T1000 (cell line): ENCODE results near the gene PLEKHA7.
"Not testable (repeated sequence)": the region's sequence is repeated elsewhere in the genome, so short reads cannot be mapped to it uniquely, and the experiment has no call there.

Experiments used
- DNase-seq: peaks from one replicate; lab custom pipeline; 2025; ENCODE audit warnings: mixed read lengths; lab: John Stamatoyannopoulos, UW

Gene PLEKHA7, protein sequence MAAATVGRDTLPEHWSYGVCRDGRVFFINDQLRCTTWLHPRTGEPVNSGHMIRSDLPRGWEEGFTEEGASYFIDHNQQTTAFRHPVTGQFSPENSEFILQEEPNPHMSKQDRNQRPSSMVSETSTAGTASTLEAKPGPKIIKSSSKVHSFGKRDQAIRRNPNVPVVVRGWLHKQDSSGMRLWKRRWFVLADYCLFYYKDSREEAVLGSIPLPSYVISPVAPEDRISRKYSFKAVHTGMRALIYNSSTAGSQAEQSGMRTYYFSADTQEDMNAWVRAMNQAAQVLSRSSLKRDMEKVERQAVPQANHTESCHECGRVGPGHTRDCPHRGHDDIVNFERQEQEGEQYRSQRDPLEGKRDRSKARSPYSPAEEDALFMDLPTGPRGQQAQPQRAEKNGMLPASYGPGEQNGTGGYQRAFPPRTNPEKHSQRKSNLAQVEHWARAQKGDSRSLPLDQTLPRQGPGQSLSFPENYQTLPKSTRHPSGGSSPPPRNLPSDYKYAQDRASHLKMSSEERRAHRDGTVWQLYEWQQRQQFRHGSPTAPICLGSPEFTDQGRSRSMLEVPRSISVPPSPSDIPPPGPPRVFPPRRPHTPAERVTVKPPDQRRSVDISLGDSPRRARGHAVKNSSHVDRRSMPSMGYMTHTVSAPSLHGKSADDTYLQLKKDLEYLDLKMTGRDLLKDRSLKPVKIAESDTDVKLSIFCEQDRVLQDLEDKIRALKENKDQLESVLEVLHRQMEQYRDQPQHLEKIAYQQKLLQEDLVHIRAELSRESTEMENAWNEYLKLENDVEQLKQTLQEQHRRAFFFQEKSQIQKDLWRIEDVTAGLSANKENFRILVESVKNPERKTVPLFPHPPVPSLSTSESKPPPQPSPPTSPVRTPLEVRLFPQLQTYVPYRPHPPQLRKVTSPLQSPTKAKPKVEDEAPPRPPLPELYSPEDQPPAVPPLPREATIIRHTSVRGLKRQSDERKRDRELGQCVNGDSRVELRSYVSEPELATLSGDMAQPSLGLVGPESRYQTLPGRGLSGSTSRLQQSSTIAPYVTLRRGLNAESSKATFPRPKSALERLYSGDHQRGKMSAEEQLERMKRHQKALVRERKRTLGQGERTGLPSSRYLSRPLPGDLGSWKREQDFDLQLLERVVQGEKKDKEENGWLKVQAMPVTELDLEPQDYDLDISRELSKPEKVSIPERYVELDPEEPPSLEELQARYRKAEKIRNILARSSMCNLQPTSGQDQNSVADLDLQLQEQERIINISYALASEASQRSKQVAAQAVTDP

DNA sequence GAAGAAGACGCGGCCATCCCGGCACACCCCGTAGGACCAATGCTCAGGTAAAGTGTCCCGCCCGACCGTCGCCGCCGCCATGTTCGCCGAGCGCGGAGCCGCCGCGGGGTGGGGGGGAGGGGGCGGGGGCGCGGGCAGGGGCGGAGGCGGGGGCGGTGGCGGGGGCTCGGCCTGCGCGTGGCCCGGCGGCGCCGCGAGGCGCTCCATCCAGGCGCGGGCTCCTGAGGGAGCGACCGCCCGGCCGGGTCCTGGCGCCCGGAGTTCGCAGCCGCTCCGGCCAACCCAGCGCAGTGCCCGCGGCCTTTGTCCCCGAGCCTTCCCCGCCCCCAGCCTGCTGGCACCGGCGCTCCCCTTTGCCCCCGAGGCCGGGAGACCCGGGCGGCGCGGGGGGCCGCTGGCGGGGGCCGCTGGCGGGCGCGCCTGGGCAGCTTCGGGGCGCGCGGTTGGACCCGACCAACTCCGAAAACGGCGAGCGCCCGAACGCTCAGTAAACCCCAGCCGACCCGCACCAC is at the start of gene PLEKHA7:
Gene PLEKHA7 (minus strand): TSS at position 94 of the 512 bp plus-strand sequence. CDS start 13 bp downstream, at position 81.
- no peak for DNase-seq

DNA sequence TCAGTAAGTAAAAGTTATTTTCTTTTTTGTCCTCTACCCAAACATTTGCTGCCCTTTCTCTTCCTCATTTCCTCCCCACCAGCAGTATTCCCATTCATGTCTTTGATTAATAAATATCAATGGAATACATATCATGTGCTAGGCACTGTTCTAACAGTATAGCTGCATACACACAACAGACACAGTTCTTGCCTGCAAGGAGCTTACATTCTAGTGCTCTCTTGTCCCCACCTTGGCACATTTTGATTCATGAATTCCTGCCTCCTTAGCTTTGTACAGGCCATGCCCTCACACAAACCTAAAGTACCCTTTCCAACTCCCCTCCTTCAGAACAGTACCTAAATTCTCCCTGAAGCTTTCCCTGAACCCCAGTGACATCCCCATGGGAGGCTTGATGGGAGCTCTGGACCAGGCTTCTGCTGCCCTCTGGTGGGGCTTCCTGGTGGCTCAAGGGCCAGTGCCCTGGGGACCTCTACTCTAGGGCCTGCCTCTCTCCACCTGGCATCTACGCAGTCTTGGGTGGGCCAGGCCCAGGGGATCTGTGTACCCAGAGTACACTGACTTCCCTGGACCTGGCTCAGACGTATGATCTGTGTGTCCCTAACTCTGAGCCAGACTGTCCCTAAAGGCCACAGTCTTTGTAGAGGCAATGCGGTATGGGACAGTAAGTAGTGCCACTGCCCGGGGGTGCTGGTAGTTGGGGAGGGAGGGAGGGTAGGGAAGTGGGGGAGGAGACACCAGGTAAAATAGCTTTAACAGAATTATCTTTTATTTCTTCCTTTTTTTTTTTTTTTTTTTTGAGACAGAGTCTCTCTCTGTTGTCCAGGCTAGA is 49.2 kb upstream of the PLEKHA7 start:
- no peak for DNase-seq

DNA sequence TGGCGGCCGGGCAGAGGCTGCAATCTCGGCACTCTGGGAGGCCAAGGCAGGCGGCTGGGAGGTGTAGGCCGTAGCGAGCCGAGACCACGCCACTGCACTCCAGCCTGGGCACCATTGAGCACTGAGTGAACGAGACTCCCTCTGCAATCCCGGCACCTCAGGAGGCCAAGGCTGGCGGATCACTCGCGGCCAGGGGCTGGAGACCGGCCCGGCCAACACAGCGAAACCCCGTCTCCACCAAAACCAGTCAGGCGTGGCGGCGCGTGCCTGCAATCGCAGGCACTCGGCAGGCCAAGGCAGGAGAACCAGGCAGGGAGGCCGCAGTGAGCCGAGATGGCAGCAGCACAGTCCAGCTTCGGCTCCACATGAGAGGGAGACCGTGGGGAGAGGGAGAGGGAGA is 36.9 kb upstream of the PLEKHA7 start:
- DNase-seq = not testable (repeated sequence)

DNA sequence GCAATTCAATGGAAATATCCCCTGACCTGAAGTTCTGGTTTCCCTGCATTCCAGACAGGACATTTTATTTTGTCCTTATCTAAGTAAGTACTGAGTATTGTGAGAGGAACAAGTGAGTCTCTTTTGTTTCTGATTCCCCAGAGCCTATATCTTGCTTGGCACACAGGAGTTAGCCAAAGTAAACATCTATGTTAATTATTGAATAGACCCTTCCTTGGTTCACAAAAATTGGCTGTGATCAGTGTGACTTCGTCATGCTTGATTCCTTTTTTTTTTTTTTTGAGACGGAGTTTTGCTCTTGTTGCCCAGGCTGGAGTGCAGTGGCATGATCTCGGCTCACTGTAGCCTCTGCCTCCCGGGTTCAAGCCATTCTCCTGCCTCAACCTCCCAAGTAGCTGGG is 34.3 kb upstream of the PLEKHA7 start:
- not testable (repeated sequence) for DNase-seq

DNA sequence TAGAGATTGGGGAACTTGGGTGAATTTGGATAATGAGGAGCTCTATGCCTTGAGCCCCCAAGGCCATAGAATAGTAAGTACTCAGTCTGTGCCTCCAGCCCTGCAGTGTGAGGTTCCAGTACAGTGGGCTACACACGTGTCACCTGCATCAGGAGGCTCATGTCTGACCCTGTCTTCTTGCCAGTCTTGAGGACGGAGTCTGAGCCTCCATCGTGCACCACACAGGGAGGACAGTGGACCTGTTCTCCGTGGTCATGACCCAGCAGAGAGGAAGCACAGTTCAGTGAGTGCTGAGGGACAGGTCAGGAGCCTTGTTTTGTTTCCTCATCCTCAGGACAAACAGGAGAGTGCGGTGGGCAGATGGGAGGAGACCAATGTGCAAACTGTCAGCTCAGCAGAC is 32.5 kb upstream of the PLEKHA7 start:
- no peak for DNase-seq

DNA sequence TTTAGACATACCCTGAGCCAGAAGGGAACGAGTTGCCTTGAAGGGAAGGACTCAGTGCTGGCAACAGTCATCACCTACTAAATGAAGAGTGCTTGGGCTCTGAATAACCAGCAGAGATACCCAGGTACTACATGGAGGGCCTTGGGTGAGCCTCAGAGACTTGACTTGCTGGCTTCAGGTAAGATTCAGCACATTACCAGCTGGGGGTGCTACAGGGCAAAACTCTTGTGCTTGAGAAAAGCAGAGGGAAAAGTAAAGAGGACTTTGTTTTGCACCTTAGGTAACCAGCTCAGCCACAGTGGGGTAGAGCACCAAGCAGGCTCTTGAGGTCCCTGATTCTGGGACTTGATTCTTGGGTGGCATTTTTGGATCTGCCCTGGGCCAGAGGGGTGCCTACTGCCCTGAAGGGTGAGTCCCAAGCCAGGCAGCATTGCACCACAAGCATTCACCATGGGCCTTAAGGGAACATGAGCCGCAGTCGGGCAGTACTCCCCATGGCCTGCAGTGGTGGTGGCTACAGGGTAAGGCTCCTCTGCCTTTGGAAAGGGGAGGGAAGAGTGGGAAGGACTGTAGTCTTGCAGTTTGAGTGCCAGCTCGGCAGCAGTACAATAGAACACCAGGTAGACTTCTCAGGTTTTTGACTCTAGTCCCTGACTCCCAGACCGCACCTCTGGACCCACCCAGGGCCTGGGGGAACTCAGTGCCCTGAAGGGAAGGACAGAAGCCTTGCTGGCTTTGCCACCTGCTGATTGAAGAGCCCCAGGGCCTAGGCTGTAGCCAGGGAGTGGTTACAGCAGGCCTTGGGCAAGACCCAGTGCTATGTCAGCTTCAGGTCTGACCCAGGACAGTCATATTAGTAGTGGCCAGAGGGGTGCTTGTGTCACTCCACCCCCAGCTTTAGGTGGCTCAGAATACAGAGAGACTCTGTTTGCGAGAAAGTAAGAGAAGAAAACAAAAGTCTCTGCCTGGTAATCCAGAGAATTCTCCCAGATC is 22.7 kb upstream of the PLEKHA7 start:
- DNase-seq = no peak

DNA sequence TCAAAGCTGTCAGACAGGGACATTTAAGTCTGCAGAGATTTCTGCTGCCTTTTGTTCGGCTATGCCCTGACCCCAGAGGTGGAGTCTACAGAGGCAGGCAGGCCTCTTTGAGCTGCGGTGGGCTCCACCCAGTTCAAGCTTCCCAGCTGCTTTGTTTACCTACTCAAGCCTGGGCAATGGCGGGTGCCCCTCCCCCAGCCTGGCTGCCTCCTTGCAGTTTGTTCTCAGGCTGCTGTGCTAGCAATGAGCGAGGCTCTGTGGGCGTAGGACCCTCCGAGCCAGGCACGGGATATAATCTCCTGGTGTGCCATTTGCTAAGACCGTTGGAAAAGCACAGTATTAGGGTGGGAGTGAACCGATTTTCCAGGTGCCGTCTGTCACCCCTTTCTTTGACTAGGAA is 19.8 kb upstream of the PLEKHA7 start:
- not testable (repeated sequence) for DNase-seq

DNA sequence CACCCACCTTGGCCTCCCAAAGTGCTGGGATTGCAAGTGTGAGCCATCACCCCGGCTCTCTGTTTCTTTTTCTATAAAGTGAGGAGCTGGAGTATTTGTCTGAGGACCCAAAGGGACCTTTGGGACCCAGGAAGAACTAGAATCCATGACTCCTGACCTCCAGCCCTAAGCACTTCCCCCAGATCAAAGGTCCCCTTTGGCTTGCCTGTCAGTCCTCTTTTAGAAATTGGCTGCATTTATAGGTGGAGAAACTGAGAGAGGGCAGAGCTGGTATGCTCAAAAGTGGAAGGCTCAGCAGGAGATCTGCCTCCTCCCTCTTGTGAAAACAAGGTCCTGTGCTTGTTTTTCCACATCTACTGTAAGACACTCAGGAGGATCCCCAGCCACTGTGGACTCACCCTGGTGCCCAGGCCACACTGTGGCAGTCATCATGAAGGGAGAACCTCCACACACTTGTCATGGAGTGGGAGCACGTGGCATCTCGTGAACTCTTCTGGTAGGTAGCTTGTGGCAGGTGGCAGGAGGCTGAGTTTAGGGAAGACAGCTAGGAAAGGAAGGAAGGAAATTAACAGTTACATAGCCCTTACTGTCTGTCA is 12.4 kb upstream of the PLEKHA7 start:
- DNase-seq = no peak

DNA sequence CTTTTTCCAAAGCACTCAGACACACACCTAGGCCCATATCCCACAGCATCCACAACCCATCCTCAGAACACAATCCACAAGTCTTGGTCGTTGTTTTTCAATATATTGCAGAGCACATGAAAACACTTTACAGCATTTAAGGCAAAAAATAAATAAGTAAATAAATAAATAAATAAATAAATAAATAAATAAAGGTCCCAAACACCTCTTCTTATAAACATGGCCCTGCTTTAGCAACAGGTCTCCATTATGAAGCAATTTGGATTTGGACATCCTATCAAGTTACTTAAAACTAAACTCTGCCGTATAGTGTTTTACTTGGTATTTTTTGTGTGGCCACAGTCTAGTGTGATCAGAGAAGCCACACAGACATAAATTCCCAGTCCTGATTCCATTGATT is 10.7 kb upstream of the PLEKHA7 start:
- no peak for DNase-seq

DNA sequence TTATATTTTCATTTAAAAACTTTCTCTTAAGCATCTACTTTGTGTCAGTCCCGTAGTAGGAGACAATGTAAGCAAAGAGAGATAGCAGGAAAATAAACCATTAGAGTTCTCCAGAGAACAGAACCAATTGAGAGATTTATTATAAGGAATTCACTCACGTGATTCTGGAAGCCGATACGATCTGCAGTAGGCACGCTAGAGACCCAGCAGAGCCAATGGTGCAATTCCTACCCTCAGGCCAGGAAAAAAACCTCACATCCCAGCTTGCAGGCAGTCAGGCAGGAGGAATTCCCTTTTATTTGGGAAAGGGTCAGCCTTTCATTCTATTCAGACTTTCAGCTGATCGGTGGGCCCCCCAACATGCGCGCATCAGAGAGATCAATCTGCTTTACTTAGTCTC is 7.3 kb upstream of the PLEKHA7 start:
- peak; percentile 43 for DNase-seq

DNA sequence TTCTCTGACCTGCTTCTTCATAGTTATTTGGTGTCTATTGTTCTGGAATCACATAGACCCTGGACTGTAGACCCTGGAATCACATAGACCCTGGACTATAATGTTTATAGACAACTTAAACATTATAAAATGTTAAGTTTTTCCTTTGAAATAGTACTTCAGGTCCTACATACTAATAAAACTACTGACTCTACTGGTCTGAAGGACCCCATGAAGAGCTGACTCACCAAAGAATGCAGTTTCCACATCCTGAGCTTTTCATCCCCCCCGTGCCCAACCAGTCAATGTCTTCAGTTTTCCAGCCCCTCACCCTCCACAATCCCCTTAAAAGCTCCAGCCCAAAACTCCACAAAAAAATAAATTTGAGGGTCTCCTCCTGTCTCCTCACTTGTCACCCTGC is 6.6 kb upstream of the PLEKHA7 start:
- no peak for DNase-seq

DNA sequence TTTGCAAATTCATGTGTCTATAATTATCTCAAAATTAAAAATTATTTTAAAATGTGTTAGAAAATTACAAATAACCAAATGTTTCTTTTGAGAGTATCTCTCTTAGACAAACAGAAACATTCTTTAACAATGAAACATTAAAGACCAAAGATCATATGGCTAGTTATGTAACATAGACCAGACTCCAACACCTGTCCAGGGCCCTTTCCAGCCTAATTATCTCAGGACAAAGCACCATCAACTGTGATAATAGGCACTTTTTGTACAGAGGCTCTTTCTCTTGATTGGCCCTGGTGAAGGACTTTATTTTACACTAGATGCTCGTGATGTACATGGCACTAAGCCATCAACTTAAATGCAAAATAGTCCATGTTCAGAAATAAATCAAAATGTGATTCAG is 5.0 kb upstream of the PLEKHA7 start:
- DNase-seq = no peak

DNA sequence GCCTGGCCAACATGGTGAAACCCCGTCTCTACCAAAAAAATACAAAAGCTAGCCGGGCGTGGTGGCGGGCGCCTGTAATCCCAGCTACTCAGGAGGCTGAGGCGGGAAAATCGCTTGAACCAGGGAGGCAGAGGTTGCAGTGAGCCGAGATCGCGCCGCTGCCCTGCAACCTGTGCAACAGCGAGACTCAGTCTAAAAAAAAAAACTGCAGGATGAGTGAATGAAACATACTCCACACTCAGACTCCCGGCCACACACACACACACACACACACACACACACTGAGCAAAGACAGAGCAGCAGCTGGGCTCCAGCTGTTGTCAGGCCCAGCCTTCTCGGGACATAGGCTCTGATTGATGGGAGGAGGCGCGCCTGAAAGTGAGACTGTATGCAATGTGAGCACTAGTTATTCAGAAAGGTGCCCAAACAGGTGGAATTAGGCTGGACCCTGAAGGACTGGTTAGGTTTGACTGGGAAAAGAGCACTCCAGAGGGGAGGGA is 1.5 kb upstream of the PLEKHA7 start:
- DNase-seq = no peak

DNA sequence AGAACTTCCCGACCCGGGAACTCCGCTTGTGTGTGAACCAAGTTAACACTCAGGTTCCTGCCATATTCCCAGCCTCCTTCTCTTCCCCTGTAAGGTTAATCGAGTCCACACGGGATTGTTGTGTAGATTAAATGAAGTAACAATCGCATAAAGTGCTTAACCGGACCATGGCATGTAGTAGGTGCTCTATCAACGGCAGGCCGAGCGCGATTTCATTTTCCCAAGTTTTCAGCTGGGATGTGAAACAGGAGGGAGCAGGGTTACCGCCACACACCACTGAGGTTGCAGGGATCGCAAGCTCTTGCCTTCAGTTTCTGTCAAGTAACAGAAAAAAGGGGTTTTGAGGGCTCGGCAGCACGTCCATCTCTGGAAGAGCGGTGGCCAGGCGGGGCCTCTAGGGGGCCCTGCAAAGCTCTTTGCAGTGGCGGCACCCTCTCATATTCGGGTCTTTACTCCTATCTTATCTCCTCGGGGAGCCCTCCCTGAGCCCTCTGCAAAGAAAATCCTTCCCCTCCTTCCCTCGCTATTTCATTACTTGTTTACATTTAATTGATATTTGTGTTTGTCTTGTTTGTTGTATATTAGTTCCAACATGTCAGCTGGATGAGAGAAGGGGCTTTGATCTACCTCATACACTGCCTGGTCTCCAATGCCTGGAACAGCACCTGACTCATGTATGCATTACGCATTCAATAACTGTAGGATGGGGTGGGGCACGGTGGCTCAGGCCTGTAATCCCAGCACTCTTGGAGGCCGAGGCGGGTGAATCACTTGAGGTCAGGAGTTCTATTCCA is 816 bp upstream of the PLEKHA7 start:
- DNase-seq = no peak

DNA sequence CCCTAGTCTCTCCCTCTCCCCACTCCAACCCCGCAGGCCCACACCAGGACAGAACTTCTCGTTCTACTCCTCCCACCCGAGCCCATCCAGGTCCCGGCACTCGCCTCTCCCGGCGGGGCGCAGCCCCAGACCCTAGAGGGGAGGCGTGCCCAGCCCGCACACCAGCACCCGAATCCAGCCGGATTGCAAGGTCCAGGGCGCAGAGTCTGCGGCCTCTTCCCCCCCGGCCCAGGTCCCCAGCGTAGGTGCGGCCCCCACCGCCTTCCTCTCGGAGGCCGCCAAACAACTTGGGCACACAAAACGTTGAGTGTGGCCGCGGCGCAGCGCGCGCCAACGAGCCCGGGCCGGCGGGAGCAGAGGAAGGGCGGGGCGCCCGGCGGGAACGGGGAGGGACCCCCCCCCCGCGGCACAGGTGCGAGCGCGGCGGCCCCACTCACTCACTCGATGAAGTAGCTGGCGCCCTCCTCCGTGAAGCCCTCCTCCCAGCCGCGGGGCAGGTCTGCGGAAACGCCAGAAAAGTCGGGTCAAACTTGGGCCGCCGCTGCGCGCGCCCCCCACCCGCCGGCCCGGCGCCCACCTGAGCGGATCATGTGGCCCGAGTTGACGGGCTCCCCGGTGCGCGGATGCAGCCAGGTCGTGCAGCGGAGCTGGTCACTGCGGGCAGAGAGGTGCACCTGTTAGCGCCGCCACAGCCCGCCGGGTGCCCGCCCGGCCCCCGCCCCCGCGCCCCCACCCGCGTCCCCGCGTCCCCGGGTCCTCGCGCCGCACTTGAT is 480 bp downstream of the PLEKHA7 start:
- no peak for DNase-seq

DNA sequence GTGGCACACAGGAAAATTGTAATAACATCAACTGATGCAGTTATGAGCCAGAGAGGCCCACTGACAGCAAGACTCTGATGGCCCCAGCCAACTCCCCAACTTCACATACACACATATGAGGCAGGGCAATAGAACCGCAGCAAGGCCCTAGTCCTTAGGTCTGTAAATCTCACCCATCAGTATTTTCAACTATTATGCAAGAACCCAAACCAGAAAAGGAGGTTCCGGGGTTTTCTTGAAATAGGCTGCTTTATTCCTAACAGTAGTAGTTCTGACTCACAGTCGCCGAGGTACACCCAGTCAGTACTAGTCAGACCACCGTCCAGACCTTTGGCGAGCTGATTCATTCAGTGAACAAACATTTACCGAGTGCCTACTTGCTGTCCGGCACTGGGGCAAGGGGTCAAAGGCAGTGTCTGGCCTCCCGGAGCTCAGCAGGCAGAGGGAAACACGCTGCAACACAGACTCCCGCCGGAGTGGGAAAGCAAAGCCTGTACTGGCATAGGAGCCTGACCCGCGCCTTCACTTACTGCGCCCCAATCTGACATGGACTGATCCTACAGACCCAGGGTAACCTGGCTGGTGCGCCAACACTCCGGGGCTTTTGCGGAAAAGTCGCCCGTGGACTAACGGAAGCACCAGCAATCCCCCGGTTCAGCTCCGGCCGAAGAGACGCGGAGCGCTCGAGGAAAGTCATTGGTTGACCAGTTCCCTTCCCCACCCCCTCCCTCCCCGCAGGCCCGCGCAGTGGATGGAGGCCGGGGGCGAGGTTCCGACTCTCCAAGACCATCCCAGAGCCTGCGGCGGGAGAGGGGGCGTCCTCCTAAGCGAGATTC is 1.3 kb downstream of the PLEKHA7 start:
- peak; percentile 46 for DNase-seq

DNA sequence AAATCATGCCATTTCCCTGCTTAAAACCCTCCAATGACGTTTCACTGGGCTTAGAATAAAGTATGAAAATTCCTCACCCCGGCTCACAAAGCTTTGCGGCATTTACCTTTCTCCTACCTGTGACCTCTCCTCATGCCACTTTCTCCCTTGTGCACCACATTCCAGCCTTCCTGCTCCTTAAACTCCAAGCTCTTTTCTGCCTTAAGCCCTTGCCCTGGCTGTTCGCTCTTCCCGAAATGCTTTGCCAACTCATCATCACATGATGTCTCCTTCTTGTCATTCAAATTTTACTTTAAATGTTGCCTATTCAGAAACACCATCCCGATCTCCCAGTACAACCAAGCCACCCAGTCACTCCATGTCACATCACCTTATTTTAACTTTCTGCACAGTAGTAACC is 2.0 kb downstream of the PLEKHA7 start:
- DNase-seq = no peak
